Cardiac atrium fibroblast (primary cell): ENCODE data around the gene IGFL4. TPM values are rescaled to one million over a fixed set of nuclear protein-coding genes. Genes with fewer than 3 reads are reported as not detected.

Experiments used
- total RNA-seq: library from RNA; depleted of rRNA; stranded (reverse); fragments of >200 nt; gene quantifications from 2 replicates; pipeline ENCODE4 v1.2.3, GENCODE V29; 2015

IGFL4 gene
- not detected in 2 replicates for total RNA-seq

DNA sequence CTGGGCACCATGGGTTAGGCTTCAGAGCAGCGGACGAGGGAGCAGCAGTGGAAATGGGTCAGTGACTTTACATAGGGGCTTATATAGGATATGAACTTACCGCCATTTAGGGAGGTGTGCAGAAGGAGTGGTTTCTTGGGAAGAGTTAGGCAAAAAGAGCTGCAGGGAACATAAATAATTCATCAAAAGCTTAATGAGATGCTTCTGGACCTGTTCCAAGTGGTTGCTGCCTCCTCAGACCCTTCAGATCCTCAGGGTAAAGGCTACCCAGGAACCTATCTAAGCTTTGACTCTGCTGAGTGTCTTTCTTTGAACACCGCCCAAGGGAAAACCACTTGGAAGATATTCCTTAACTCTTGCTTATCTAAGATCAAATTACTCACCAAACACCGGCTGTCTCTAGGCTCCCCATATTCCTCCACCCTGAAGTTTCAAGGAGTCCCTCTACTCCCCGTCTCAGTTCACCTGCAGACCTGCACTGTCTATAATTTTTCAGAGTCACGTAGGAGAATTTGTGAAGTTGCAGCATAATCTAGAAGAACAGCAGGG lies at the start of gene IGFL4:
Gene IGFL4 (minus strand): TSS at position 51 of the 549 bp plus-strand sequence. CDS start 40 bp downstream, at position 11.

GRCh38 chr19:46022431-46023310 lies 18.1 kb downstream of the IGFL4 start, which contains the start of gene PGLYRP1:
PGLYRP1 (minus strand) TSS chr19:46023053; CDS start chr19:46023021, 32 bp downstream.

DNA sequence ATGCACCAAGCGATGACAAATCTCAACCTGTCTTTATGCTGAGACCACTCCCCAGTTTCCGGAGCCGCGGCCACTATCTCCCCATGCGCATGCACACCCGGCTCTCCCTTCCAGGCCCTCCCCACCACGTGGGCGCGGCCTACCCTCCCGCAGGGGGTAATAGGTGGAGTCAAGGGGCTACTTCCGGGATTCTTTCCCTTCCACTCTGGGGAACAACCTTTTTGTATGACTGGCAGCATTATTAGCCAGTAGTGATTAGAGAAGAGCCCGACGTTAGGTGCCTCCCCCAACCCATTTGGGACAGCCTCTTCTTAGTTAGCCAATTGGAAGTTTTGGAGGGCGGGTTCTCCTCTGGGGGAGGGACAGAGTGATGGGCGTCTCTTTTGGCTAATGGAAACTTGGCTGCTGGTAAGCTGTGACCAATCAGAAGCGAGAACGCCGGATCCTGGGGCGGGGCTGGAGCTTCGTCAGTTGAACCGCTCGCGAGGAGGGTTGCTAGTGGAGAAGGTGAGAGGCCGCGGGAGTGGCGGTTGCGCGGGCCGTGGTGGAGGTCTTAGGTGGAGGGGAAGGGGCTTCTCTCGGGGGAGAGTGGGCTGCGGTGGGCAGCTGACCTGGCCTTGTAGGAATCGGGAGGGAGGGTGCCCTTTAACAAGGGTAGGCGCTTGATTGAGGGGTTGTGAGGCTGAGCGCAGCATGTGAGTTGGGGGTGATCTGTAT lies 45.6 kb downstream of the IGFL4 start, which contains the start of gene CCDC61:
Gene CCDC61 (plus strand): TSS at position 470 of the 717 bp plus-strand sequence. CDS start 7,552 bp downstream, outside the sequence.

Other genes with a start within 250 kb of the IGFL4 start
- 25.1 and 30.5 TPM in 2 replicates for gene DMWD, start 248.2 kb downstream of the IGFL4 start, total RNA-seq
- gene RSPH6A, start 225.7 kb downstream of the IGFL4 start, total RNA-seq, result not detected in 2 replicates
- gene SYMPK, start 177.9 kb downstream of the IGFL4 start, total RNA-seq, result 30.7 and 33.9 TPM in 2 replicates
- not detected in 2 replicates for gene FOXA3, start 176.7 kb downstream of the IGFL4 start, total RNA-seq
- 24.0 and 28.4 TPM in 2 replicates for gene IRF2BP1, start 154.9 kb downstream of the IGFL4 start, total RNA-seq
- 1.6 and 2.1 TPM in 2 replicates for gene MYPOP, start 138.4 kb downstream of the IGFL4 start, total RNA-seq
- gene NANOS2, start 126.2 kb downstream of the IGFL4 start, total RNA-seq, result not detected in 2 replicates
- gene NOVA2, start 67.1 kb downstream of the IGFL4 start, total RNA-seq, result 0.32 and 0.90 TPM in 2 replicates
- gene CCDC61, start 45.5 kb downstream of the IGFL4 start, total RNA-seq, result 6.1 and 6.8 TPM in 2 replicates
- gene PGLYRP1, start 17.9 kb downstream of the IGFL4 start, total RNA-seq, result not detected in 2 replicates
- gene IGFL3, start 83.7 kb upstream of the IGFL4 start, total RNA-seq, result not detected in 2 replicates
- gene IGFL2, start 107.2 kb upstream of the IGFL4 start, total RNA-seq, result not detected in 2 replicates
- not detected in 2 replicates for gene IGFL1, start 188.7 kb upstream of the IGFL4 start, total RNA-seq